HG03575 (cell line): ENCODE results near the gene PTPRD.

Experiments used
- ATAC-seq: cut with Tn5 transposase; IDR thresholded peaks from one replicate; pipeline ENCODE4 v1.9.1; 2021; ENCODE audit not compliant: unreplicated experiment, insufficient number of reproducible peaks, low FRiP score; ENCODE audit errors: extremely low read depth

PTPRD gene

GRCh38 chr9:8826281-8826680, 1786.5 kb downstream of the PTPRD start:
- ATAC-seq, result no peak

- no peak for ATAC-seq
Measured at GRCh38 chr9:8825585-8826147, 1787.1 kb downstream of the PTPRD start.

DNA sequence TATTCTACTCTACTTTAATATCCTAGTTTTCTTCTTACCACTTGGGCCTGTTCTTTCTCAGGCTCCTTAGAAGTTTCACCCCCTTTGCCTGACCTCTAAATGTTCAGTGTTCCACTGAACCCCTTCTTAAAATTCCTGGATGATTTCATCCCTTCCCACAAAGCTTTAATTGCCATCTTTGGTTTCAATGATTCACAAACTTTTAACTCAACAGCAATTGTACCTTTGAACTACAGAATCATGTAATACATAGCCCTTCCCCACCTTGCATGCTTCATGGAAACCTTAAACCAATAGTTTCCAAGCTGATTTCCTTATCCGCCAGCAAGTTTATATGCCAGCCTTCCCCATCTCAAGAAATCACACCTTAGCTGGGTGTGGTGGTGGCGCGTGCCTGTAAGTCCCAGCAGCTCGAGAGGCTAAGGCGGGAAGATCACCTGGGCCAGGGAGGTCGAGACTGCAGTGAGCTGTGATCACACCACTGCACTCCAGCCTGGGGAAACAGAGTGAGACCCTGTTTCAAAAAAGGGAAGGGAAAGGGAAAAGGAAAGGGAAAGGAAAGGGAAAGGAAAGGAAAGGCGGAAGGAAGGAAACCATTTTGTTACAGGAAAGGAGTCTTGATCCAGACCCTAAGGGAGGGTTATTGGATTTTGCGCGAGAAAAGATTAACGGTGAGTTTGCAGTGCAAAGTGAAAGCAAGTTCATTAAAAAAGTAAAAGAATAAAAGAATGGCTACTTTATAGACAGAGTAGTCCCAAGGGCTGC, 1789.5 kb downstream of the PTPRD start:
- no peak for ATAC-seq

- ATAC-seq, result no peak
Measured at GRCh38 chr9:8822667-8823025, 1790.2 kb downstream of the PTPRD start.

GRCh38 chr9:8821910-8822666, 1790.7 kb downstream of the PTPRD start:
- ATAC-seq, result no peak

DNA sequence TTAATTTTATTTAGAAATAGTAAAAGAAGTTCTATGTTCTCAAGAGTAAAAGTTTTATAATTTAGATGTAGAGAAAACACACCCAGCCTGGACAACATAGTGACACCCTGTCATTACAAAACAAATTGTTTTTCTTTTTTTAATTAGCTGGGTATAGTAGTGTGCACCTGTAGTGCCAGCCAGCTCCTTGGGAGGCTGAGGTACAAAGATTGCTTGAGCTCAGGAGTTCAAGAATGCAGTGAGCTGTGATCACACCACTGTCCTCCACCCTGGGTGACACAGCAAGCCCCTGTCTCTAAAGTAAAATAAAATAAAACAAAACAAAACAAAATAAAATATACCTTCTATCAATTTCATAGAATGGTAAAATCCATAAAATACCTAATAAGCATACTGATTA, 1795.5 kb downstream of the PTPRD start:
- no peak for ATAC-seq

GRCh38 chr9:8816361-8816760, 1796.4 kb downstream of the PTPRD start:
- ATAC-seq, result no peak

- ATAC-seq, result no peak
Measured at GRCh38 chr9:8815931-8816330, 1796.9 kb downstream of the PTPRD start.

- ATAC-seq, result no peak
Measured at GRCh38 chr9:8815219-8815618, 1797.6 kb downstream of the PTPRD start.

- no peak for ATAC-seq
Measured at GRCh38 chr9:8812888-8813287, 1799.9 kb downstream of the PTPRD start.

DNA sequence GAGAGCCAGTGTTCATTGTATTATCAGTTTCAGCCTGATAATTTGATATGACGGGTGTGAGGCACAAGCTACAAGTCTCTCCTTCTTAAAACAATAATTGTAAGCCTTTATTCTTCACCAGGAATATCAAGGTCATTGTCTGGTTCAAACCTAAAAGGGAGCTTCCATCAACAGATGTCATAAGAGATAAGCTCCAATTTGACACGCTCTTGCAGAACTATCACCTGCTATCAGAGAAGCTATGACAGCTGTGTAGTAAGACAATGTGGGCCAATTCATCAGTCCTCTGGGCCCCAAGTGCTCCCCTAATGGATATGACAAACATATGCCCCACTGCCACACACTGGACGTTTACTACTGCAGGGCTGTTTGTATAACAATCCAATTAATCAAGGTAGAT, 1803.1 kb downstream of the PTPRD start:
- ATAC-seq, result no peak

- ATAC-seq, result no peak
Measured at GRCh38 chr9:8806150-8806549, 1806.7 kb downstream of the PTPRD start.

DNA sequence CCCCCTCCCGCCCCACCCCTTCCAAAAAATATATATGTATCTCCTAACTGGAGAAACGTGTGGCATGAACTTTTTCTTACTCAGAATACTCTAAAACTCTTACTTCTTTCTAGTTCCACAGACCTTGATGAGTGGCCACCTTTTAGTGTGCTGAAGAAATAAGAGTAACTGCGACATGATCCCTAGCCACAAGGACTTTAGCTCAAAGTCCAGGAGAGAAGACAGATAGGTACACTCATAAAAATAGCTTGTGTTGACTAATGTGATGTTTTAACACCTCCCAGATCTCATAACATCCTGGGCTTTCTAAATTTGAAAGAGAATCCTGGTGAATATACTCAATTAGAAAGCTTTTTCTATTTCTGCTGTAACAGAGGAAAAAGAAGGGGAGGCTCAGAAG, 1808.2 kb downstream of the PTPRD start:
- ATAC-seq, result no peak

DNA sequence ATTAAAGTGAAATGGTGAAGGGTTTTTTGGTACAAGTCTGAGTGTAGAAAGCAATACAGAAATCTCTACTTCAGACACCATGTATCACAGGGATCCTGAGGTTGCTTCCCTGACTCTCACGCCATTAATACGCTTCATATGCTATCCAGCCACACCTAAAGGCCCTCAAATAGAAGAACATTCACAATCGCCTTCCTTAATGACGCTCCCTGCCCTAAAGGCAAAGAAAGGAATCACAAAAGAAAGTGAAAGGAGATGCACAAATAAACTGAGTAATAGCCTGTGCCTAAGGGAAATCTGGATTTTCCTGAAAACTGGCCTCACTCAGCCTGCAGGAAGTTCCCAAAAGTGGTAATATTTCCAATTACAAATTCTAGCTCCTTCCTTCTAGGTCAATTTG, 1810.6 kb downstream of the PTPRD start:
- no peak for ATAC-seq

- ATAC-seq, result no peak
Measured at GRCh38 chr9:8800196-8800595, 1812.6 kb downstream of the PTPRD start.

GRCh38 chr9:8799615-8800014, 1813.2 kb downstream of the PTPRD start:
- ATAC-seq, result no peak

- no peak for ATAC-seq
Measured at GRCh38 chr9:8799206-8799605, 1813.6 kb downstream of the PTPRD start.

GRCh38 chr9:8784838-8785237, 1828.0 kb downstream of the PTPRD start:
- no peak for ATAC-seq

DNA sequence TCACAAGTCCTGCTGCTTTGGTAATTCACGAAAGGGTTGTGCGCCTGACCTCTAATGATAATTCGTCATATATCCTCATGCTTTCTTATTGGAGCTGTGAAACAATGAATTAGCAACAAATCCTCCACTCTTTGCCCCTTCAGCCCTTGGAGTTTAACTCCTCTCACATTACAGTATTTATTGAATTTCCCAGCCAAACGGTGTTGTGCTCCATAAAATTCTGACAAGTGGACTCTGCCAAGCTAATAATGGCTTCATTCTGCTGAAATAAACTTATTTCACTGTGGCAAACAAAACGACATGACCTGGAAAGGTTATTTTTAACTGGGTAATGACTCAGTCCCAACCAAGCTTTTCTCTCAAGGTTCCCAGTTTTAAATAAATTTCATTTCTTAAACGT, 1828.9 kb downstream of the PTPRD start:
- no peak for ATAC-seq

DNA sequence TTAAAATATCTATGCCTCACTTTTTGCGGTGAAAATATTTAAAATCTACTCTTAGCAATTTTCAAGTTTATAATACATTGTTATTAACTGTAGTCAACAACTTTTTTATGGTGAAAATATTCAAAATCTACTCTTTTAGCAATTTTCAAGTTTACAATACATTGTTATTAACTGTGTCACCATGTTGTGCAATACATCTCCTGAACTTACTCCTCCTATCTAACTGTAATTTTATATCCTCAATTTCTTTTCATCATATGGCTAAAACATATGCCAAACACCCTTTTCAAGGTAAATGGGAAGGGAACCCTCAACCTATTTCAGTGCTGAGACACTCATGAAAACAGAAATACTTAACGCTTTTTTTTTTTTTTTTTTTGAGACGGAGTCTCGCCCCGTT, 1830.6 kb downstream of the PTPRD start:
- ATAC-seq, result no peak
